ENCODE measurements around the gene ACE.

- TF ChIP-seq CTCF (conservative IDR thresholded peaks at IDR 0.05; ENCODE audit: low read depth in 2 of 2), result no peak
- no peak for TF ChIP-seq EZH2 (IDR thresholded peaks at IDR 0.05; ENCODE audit: low read depth, unreplicated experiment)
- TF ChIP-seq REST (IDR thresholded peaks at IDR 0.05; ENCODE audit: unreplicated experiment), result no peak
- no peak for TF ChIP-seq NANOG (IDR thresholded peaks at IDR 0.05; ENCODE audit: borderline replicate concordance)
- TF ChIP-seq EZH2phosphoT487 (IDR thresholded peaks at IDR 0.05; ENCODE audit: unreplicated experiment), result no peak
- TF ChIP-seq CREB1 (CRISPR knock-in tag; IDR thresholded peaks at IDR 0.05; ENCODE audit: low read depth), result no peak
- no peak for TF ChIP-seq POLR2AphosphoS5 (IDR thresholded peaks at IDR 0.05; ENCODE audit: low read depth)
- no peak for TF ChIP-seq STAT1 (IDR thresholded peaks at IDR 0.05; ENCODE audit: unreplicated experiment)
- TF ChIP-seq JUNB (IDR thresholded peaks at IDR 0.05; ENCODE audit: unreplicated experiment), result no peak
- no peak for TF ChIP-seq ZNF114 (CRISPR knock-in tag; IDR thresholded peaks at IDR 0.05)
- no peak for TF ChIP-seq ZNF331 (CRISPR knock-in tag; IDR thresholded peaks at IDR 0.05; ENCODE audit: low read depth)
Measured at GRCh38 chr17:63535640-63536039, 58.8 kb downstream of the ACE start.
